ENCODE data around the gene ZNF358. TPM values are rescaled to one million over a fixed set of nuclear protein-coding genes. Genes with fewer than 3 reads are reported as not detected.

The ZNF358 gene
- total and polyA plus RNA-seq, 2 donors (not counting 3 experiments of a cell fraction or from before 2014, with no cell fraction given) = 51.2 to 83.2 TPM

DNA sequence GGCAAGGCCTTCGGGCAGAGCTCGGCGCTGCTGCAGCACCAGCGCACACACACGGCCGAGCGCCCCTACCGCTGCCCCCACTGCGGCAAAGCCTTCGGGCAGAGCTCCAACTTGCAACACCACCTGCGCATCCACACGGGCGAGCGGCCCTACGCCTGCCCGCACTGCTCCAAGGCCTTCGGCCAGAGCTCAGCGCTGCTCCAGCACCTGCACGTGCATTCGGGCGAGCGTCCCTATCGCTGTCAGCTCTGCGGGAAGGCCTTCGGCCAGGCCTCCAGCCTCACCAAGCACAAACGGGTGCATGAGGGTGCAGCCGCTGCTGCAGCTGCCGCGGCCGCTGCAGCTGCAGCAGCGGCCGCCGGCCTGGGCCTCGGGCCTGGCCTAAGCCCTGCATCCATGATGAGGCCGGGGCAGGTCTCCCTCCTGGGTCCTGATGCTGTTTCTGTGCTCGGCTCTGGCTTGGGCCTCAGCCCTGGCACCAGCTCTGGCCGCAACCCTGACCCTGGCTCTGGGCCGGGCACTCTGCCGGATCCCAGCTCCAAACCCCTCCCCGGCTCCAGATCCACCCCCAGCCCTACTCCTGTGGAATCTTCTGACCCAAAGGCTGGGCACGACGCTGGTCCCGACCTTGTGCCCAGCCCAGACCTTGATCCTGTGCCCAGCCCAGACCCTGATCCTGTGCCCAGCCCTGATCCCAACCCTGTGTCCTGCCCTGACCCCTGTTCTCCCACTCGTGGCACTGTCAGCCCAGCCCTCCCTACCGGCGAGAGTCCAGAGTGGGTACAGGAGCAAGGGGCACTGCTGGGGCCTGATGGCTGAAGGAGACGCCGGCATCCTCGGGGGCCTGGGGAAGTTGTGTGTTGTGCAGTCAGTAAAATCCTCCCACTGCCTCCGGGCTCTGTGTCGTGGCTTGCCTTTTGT is 4.5 kb downstream of the ZNF358 start:
- no peak for TF ChIP-seq MYC (IDR thresholded peaks at IDR 0.05; ENCODE audit: low read depth, low read length)
- TF ChIP-seq, protein P1, sequence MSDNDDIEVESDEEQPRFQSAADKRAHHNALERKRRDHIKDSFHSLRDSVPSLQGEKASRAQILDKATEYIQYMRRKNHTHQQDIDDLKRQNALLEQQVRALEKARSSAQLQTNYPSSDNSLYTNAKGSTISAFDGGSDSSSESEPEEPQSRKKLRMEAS (IDR thresholded peaks at IDR 0.05; ENCODE audit: insufficient read depth, insufficient read length) = no peak
- TF ChIP-seq GATA2 (IDR thresholded peaks at IDR 0.05; ENCODE audit: insufficient read depth, insufficient read length, low read depth, low read length) = no peak
- TF ChIP-seq, protein P2, sequence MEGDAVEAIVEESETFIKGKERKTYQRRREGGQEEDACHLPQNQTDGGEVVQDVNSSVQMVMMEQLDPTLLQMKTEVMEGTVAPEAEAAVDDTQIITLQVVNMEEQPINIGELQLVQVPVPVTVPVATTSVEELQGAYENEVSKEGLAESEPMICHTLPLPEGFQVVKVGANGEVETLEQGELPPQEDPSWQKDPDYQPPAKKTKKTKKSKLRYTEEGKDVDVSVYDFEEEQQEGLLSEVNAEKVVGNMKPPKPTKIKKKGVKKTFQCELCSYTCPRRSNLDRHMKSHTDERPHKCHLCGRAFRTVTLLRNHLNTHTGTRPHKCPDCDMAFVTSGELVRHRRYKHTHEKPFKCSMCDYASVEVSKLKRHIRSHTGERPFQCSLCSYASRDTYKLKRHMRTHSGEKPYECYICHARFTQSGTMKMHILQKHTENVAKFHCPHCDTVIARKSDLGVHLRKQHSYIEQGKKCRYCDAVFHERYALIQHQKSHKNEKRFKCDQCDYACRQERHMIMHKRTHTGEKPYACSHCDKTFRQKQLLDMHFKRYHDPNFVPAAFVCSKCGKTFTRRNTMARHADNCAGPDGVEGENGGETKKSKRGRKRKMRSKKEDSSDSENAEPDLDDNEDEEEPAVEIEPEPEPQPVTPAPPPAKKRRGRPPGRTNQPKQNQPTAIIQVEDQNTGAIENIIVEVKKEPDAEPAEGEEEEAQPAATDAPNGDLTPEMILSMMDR (IDR thresholded peaks at IDR 0.05; ENCODE audit: extremely low read depth in 1 of 2, insufficient read depth in 1 of 2, low read depth in 1 of 2, low read length in 2 of 2) = no peak
- TF ChIP-seq JUN (IDR thresholded peaks at IDR 0.05; ENCODE audit: borderline replicate concordance, insufficient read depth, insufficient read length, low read depth) = no peak
- no peak for TF ChIP-seq FOS (IDR thresholded peaks at IDR 0.05; ENCODE audit: borderline replicate concordance, insufficient read depth, low read length)
- TF ChIP-seq POLR2AphosphoS5 (IDR thresholded peaks at IDR 0.05; ENCODE audit: insufficient read depth, low read depth, low read length) = no peak
- TF ChIP-seq EZH2 (IDR thresholded peaks at IDR 0.05; ENCODE audit: borderline replicate concordance, low read depth, low read length, severe bottlenecking) = no peak
- Histone ChIP-seq H3K9me3 (replicated peaks; ENCODE audit: control insufficient read depth, insufficient read depth, low read length) (no peaks in the 10 kb centered on the region), H3K9ac (replicated peaks; ENCODE audit: extremely low read depth, insufficient read depth, low read length) (no peak overlapping the region), H3K27ac (ENCODE audit: insufficient read depth, low read depth, low read length) (no peak overlapping the region), H3K36me3 (ENCODE audit: control insufficient read depth in 2 of 2, extremely low read depth in 1 of 2, insufficient read depth in 2 of 2, low read length in 2 of 2) (peaks cover 0 to 12% of the 10 kb centered on the region in 2 experiments), H3K4me2 (ENCODE audit: insufficient read depth, low read length) (no peak overlapping the region), H2AFZ (ENCODE audit: low read depth, low read length) (no peak overlapping the region), H3K4me1 (ENCODE audit: control insufficient read depth, extremely low read depth, insufficient read depth, low read length) (peaks cover 28% of the 10 kb centered on the region), H3K4me3 (replicated peaks in 1 of 3; ENCODE audit: insufficient read depth in 1 of 3, low read depth in 1 of 3, low read length in 3 of 3) (no peak overlapping the region), H3K27me3 (ENCODE audit: control insufficient read depth in 2 of 2, insufficient read depth in 2 of 2, low read length in 2 of 2) (no peaks in the 10 kb centered on the region), H4K20me1 (replicated peaks; ENCODE audit: control insufficient read depth, extremely low read depth, insufficient read depth, low read length) (no peaks in the 10 kb centered on the region), H3K79me2 (ENCODE audit: control insufficient read depth, insufficient read depth, low read length) (peaks cover 12% of the 10 kb centered on the region), H3K9me1 (replicated peaks; ENCODE audit: control insufficient read depth, extremely low read depth, insufficient read depth, low read length) (no peaks in the 10 kb centered on the region)
- DNase-seq (ENCODE audit: low read depth, low spot score) (no peak), FAIRE-seq (no peak)
- intact Hi-C loops (cut with micrococcal nuclease) (loop anchor here (5.0 kb wide), 1 partner anchor 33 kb away; the partner anchor contains the start of gene PEX11G), dilution Hi-C loops (cut with MboI; ENCODE audit: extremely low pct_ligation_motif_present, low sequenced_read_pairs) (no loop called here)
- no TSS peak for BruUV-seq (replicated peaks)
- POLR2A ChIA-PET = interaction anchor here (0.6 kb wide), 1 partner anchor 28 kb away, joined by 4 read pairs; no protein-coding TSS in a partner anchor
- CTCF ChIA-PET = interaction anchor here (1.0 to 1.6 kb wide), 3 partner anchors 9 to 48 kb away, joined by 4 to 7 read pairs (median 4); no protein-coding TSS in a partner anchor
